Measurements from ENCODE around the gene CHCHD6.

DNA sequence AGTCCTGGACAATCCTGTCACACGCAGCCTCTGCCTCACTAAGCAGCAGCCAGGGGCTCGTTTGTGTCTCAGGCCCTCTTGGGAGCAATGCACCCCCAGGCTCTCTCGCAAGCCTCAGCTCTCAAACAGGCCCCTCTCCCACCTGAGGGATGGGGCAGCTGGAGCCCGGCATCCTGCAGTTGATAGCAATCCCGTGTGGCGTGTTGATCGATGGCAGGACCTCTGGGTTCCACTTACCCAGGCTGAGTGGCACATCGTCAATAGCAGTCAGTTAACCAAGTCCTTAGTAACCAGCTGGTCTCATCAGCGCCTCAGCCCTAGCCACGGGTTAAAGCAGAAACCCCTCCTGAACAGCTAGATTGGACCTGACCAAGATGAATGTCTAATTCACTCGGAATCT, 242.4 kb downstream of the CHCHD6 start:
- TF ChIP-seq, protein P1, sequence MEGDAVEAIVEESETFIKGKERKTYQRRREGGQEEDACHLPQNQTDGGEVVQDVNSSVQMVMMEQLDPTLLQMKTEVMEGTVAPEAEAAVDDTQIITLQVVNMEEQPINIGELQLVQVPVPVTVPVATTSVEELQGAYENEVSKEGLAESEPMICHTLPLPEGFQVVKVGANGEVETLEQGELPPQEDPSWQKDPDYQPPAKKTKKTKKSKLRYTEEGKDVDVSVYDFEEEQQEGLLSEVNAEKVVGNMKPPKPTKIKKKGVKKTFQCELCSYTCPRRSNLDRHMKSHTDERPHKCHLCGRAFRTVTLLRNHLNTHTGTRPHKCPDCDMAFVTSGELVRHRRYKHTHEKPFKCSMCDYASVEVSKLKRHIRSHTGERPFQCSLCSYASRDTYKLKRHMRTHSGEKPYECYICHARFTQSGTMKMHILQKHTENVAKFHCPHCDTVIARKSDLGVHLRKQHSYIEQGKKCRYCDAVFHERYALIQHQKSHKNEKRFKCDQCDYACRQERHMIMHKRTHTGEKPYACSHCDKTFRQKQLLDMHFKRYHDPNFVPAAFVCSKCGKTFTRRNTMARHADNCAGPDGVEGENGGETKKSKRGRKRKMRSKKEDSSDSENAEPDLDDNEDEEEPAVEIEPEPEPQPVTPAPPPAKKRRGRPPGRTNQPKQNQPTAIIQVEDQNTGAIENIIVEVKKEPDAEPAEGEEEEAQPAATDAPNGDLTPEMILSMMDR (IDR thresholded peaks at IDR 0.05): no peak
- TF ChIP-seq POLR2A (IDR thresholded peaks at IDR 0.05) (no peak), EP300 (IDR thresholded peaks at IDR 0.05) (no peak)
